SU-DHL-6 (cell line): Measurements from ENCODE around the gene P2RY12.

Source experiments
- H2AFZ ChIP-seq: fragments of 200-600 bp; sonication (generic); 2 replicates; pipeline ENCODE4 v1.6.1; 2014; ENCODE audit warnings: low read depth, mild to moderate bottlenecking, moderate library complexity, mixed read lengths, antibody characterized with exemption, low read length; ENCODE audit not compliant: severe bottlenecking
- H3F3A ChIP-seq: fragments of 200-600 bp; shearing (Covaris generic); 2 replicates; pipeline ENCODE4 v1.6.0; 2016; ENCODE audit warnings: antibody characterized with exemption, mild to moderate bottlenecking; ENCODE audit not compliant: insufficient read depth
- H3K27ac ChIP-seq: fragments of 200-600 bp; sonication (generic); 2 replicates; pipeline ENCODE4 v1.5.1; 2016; ENCODE audit warnings: low read depth, mild to moderate bottlenecking, low read length, moderate library complexity, mixed read lengths
- H3K27me3 ChIP-seq: fragments of 200-600 bp; sonication (generic), shearing (Covaris generic); 2 replicates; pipeline ENCODE4 v1.6.0; 2014; ENCODE audit warnings: mild to moderate bottlenecking, low read length
- H3K36me3 ChIP-seq: fragments of 200-600 bp; sonication (generic); 2 replicates; pipeline ENCODE4 v1.6.1; 2014; ENCODE audit warnings: mild to moderate bottlenecking, low read length, mixed read lengths
- H3K4me2 ChIP-seq: fragments of 300-600, 200-600 bp; shearing (Covaris generic), sonication (generic); 2 replicates; pipeline ENCODE4 v1.6.0; 2014; ENCODE audit warnings: low read length, low read depth, mild to moderate bottlenecking; ENCODE audit not compliant: poor library complexity, severe bottlenecking
- H3K4me3 ChIP-seq: fragments of 200-600 bp; sonication (generic); 2 replicates; pipeline ENCODE4 v1.5.1; 2014; ENCODE audit warnings: antibody characterized with exemption, low read length, mild to moderate bottlenecking, mixed read lengths; ENCODE audit not compliant: insufficient read depth, poor library complexity, severe bottlenecking
- H3K79me2 ChIP-seq: fragments of 200-600 bp; sonication (generic); 2 replicates; pipeline ENCODE4 v1.6.1; 2014; ENCODE audit warnings: mild to moderate bottlenecking, low read length, moderate library complexity; ENCODE audit not compliant: insufficient read depth
- H3K9ac ChIP-seq: fragments of 200-600 bp; sonication (generic); 2 replicates; pipeline ENCODE4 v1.7.0; 2014; ENCODE audit warnings: mild to moderate bottlenecking, low read length
- H3K9me2 ChIP-seq: fragments of 200-600 bp; sonication (generic); replicated peaks from 2 replicates; pipeline ENCODE4 v1.6.1; 2014; ENCODE audit warnings: low read length; ENCODE audit not compliant: insufficient read depth
- H3K9me3 ChIP-seq: fragments of 200-600 bp; sonication (generic); 2 replicates; pipeline ENCODE4 v1.6.1; 2014; ENCODE audit warnings: low read length, mixed read lengths; ENCODE audit not compliant: insufficient read depth
- H4K20me1 ChIP-seq: fragments of 200-600 bp; sonication (generic); 2 replicates; pipeline ENCODE4 v1.6.1; 2014; ENCODE audit warnings: low read depth, mild to moderate bottlenecking, antibody characterized with exemption, low read length, moderate library complexity, mixed read lengths
- EZH2phosphoT487 ChIP-seq: fragments of 200-600 bp; sonication (generic), shearing (Covaris generic); conservative IDR thresholded peaks from 2 replicates; pipeline ENCODE4 v1.6.1; 2018; ENCODE audit warnings: mild to moderate bottlenecking, antibody characterized with exemption, low read length, moderate library complexity, mixed read lengths
- TF ChIP-seq, protein P1 (sequence below): fragments of 200-600 bp; sonication (generic); IDR thresholded peaks from one replicate; pipeline ENCODE4 v1.5.1; 2017; ENCODE audit warnings: antibody characterized with exemption, mild to moderate bottlenecking, low read length, moderate library complexity; ENCODE audit not compliant: insufficient read depth, poor library complexity, severe bottlenecking

Gene P2RY12

DNA sequence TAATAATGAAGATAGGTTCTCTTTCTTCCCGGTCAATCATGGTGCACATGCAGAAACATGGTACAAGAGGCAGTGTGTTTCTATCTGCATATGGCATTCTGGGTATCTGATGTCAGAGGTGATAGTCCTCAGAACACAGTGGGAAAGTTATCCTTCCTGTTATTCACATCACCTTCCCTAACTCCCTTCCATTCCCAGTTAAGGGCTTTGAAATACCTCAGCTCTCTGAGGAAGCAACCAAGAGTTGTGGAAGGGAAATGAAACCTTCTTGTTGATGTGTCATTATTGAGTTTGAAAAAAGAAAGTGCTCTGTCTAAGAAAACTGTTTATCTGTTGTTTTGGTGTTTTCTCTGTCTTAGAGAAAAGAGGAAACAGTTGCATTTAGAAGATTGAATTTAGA, 33.3 kb downstream of the P2RY12 start:
- no peaks in the 10 kb centered on the region for H3K9me3 ChIP-seq
- H3K9ac ChIP-seq = no peak overlapping the region
- no peak for TF ChIP-seq EZH2phosphoT487
- TF ChIP-seq, protein P1, sequence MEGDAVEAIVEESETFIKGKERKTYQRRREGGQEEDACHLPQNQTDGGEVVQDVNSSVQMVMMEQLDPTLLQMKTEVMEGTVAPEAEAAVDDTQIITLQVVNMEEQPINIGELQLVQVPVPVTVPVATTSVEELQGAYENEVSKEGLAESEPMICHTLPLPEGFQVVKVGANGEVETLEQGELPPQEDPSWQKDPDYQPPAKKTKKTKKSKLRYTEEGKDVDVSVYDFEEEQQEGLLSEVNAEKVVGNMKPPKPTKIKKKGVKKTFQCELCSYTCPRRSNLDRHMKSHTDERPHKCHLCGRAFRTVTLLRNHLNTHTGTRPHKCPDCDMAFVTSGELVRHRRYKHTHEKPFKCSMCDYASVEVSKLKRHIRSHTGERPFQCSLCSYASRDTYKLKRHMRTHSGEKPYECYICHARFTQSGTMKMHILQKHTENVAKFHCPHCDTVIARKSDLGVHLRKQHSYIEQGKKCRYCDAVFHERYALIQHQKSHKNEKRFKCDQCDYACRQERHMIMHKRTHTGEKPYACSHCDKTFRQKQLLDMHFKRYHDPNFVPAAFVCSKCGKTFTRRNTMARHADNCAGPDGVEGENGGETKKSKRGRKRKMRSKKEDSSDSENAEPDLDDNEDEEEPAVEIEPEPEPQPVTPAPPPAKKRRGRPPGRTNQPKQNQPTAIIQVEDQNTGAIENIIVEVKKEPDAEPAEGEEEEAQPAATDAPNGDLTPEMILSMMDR = no peak
- no peaks in the 10 kb centered on the region for H3K79me2 ChIP-seq
- H4K20me1 ChIP-seq = no peaks in the 10 kb centered on the region
- no peak overlapping the region for H3K4me2 ChIP-seq
- no peak overlapping the region for H3K27ac ChIP-seq
- no peaks in the 10 kb centered on the region for H3K36me3 ChIP-seq
- no peak overlapping the region for H3K4me3 ChIP-seq
- H2AFZ ChIP-seq = no peak overlapping the region
- no peaks in the 10 kb centered on the region for H3F3A ChIP-seq
- no peaks in the 10 kb centered on the region for H3K27me3 ChIP-seq
- no peaks in the 10 kb centered on the region for H3K9me2 ChIP-seq

DNA sequence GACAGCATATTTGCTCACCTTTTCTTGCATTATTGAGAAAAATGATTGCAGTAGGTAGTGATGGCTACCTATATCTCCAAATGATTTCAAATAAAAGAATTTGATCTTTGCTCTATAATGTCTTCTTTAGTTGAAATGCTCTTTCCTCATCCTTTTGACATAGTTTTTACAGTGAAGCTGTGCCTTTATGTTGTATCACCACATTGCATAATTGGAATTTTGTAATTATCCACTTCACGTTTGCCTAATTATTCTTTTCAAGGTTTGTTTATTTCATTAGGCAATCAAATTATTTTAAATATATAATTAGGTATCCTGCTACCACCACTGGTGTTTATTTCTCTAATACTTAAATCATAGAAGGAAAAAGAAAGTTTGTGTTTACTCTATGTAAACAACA, 33.9 kb downstream of the P2RY12 start:
- Histone ChIP-seq H3K9me2 (no peaks in the 10 kb centered on the region), H3K4me3 (no peak overlapping the region), H2AFZ (no peak overlapping the region), H3K27me3 (no peaks in the 10 kb centered on the region), H3K4me2 (no peak overlapping the region), H4K20me1 (no peaks in the 10 kb centered on the region), H3K9ac (no peak overlapping the region), H3F3A (no peaks in the 10 kb centered on the region), H3K79me2 (no peaks in the 10 kb centered on the region), H3K27ac (no peak overlapping the region), H3K9me3 (no peaks in the 10 kb centered on the region), H3K36me3 (no peaks in the 10 kb centered on the region)
- TF ChIP-seq, protein P1 = no peak

DNA sequence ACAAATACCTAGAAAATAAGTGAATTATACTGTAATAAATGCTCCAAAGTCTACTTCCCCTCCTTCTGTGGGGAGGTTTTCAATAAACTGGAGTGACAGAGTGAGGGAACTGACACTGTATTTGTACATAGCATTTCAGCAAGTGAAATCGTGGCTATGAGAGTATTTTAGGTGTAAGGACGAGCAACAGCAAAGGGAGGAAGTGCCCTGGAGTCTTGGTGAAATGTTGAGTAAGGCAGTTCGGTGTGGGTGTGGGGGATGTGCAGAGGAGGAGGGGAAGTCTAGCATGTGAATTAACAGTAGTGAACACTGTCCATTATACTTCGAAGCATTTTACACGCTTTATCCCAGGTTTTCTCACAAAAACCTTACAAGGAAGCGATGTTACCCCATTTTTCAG, 37.1 kb downstream of the P2RY12 start:
- H3K4me3 ChIP-seq = no peak overlapping the region
- H3K9me2 ChIP-seq = no peaks in the 10 kb centered on the region
- no peaks in the 10 kb centered on the region for H3F3A ChIP-seq
- H3K36me3 ChIP-seq = no peaks in the 10 kb centered on the region
- TF ChIP-seq, protein P1 = no peak
- no peak for TF ChIP-seq EZH2phosphoT487
- H3K9ac ChIP-seq = no peak overlapping the region
- no peak overlapping the region for H3K4me2 ChIP-seq
- H3K27me3 ChIP-seq = no peaks in the 10 kb centered on the region
- no peaks in the 10 kb centered on the region for H4K20me1 ChIP-seq
- no peaks in the 10 kb centered on the region for H3K9me3 ChIP-seq
- H3K79me2 ChIP-seq = no peaks in the 10 kb centered on the region
- no peak overlapping the region for H2AFZ ChIP-seq
- no peak overlapping the region for H3K27ac ChIP-seq

DNA sequence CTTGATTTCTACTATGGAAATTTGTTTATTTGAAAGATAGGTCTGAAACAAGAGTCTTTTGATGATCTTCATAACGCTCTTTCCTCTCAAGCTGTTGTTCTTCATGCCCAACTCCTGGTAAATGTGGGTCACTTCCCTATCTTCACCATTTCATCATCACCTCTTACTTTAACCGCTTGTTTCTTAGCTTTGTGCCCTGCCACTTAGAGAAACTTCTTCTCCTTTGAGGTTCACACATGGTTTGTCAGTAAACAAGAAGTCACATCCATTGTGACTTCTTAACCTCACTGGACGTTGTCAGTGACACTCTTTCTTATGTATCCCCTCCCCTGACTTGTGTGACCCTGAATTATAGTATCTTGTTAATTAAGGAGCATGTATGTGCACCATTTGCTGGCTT, 38.3 kb downstream of the P2RY12 start:
- H3K9ac ChIP-seq = no peak overlapping the region

More for the DNA sequence above, 38.3 kb downstream of the P2RY12 start:
- Histone ChIP-seq H3K4me3 (no peak overlapping the region), H3K4me2 (no peak overlapping the region), H3K27ac (no peak overlapping the region), H3F3A (no peaks in the 10 kb centered on the region), H3K27me3 (no peaks in the 10 kb centered on the region), H2AFZ (no peak overlapping the region), H3K36me3 (no peaks in the 10 kb centered on the region), H3K9me3 (no peaks in the 10 kb centered on the region), H3K79me2 (no peaks in the 10 kb centered on the region), H4K20me1 (no peaks in the 10 kb centered on the region), H3K9me2 (no peaks in the 10 kb centered on the region)
- TF ChIP-seq EZH2phosphoT487 = no peak
